Measurements from ENCODE around the gene BCL3.

DNA sequence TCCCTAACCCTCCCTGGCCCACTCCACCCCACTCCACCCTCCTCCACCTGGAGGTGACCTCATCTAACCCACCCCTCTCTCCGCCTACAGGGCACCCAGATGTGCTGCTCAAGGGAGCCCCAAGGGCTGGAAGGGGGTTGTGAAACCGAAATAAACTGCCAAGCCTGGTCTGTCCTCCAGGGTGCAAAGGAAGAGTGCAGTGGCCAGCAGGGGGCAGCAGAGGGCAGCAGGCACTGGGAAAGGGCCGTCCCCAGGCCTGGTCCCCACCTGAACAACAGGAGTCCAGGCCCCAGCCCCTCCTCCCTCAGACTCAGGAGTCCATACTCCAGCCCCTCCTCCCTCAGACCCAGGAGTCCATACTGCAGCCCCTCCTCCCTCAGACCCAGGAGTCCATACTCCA, 52.0 kb downstream of the BCL3 start:
- TF ChIP-seq EP300 (IDR thresholded peaks at IDR 0.05; ENCODE audit: borderline replicate concordance in 1 of 2, low read depth in 1 of 2, low read length in 1 of 2) (no peak), CTCF (IDR thresholded peaks at IDR 0.05) (peak; percentile 86), RFX5 (IDR thresholded peaks at IDR 0.05; ENCODE audit: low read length) (no peak), MXI1 (IDR thresholded peaks at IDR 0.05; ENCODE audit: low read depth, low read length) (no peak), MEF2A (IDR thresholded peaks at IDR 0.05; ENCODE audit: borderline replicate concordance, low read depth) (no peak), RXRA (IDR thresholded peaks at IDR 0.05; ENCODE audit: borderline replicate concordance, low read depth) (no peak), JUND (IDR thresholded peaks at IDR 0.05) (no peak), FOXM1 (IDR thresholded peaks at IDR 0.05; ENCODE audit: low read depth) (no peak)

All from SK-N-SH (cell line).